Coronary artery (tissue), 2 donors: Measurements from ENCODE around the gene FAM168A.

Source experiments
- DNase-seq: peaks from one replicate; pipeline ENCODE4 v3.0.0-alpha.2; 2017; ENCODE audit warnings: low spot score
- H3K27ac ChIP-seq, 2 donors: fragments of 200-600 bp; sonication (generic); one replicate each; pipeline ENCODE4 v1.5.1; 2016 to 2019
- H3K4me3 ChIP-seq: fragments of 200-600 bp; sonication (generic); 2 replicates; pipeline ENCODE4 v1.5.1; 2016; ENCODE audit warnings: mild to moderate bottlenecking, moderate library complexity
- TF ChIP-seq, protein P1 (sequence below): fragments of 200-600 bp; sonication (generic); IDR thresholded peaks from one replicate; pipeline ENCODE4 v1.5.1; 2019; ENCODE audit warnings: antibody characterized with exemption

The FAM168A gene

DNA sequence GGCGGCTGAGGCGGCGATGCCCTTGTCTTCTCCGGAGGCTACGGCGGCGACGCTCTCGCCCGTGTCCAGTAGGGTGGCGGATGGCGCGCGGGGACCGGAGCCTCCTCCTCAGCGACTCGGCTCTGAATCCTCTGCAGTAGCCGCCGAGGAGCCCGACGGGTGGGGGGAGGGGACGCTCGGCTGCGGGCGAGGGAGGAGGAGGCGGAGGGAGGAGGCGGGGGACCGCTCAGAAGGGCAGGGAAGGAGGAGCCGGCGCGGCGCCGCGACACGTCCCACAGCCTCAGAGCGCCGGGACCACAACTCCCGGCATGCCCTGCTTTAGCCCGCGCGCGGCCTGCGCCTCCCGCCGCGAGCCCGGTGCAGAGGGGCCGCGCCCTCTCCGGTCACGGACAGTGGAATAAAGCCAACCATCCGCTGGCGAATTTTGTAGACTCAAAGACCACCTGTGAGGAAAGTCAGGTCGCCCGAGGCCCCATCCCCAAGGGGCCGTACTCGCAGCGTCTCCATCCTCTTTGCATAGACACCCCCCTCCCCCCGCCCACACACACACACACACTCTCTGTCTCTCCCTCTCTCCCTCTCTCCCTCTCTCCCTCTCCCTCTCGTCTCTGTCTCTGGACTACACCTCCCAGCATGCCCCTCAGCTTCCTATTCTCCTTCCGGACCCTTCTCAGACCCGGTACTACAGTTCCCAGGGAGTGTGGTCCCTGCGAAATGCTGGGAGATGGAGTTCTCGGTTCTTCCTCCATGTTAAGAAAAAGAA lies at the start of gene FAM168A:
TSS of gene FAM168A (minus strand) at position 157 of the 763 bp plus-strand sequence. CDS start 129,638 bp downstream, outside the sequence.
- TF ChIP-seq, protein P1, sequence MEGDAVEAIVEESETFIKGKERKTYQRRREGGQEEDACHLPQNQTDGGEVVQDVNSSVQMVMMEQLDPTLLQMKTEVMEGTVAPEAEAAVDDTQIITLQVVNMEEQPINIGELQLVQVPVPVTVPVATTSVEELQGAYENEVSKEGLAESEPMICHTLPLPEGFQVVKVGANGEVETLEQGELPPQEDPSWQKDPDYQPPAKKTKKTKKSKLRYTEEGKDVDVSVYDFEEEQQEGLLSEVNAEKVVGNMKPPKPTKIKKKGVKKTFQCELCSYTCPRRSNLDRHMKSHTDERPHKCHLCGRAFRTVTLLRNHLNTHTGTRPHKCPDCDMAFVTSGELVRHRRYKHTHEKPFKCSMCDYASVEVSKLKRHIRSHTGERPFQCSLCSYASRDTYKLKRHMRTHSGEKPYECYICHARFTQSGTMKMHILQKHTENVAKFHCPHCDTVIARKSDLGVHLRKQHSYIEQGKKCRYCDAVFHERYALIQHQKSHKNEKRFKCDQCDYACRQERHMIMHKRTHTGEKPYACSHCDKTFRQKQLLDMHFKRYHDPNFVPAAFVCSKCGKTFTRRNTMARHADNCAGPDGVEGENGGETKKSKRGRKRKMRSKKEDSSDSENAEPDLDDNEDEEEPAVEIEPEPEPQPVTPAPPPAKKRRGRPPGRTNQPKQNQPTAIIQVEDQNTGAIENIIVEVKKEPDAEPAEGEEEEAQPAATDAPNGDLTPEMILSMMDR, result no peak
- peak within 1 kb of the TSS; percentile 94 for H3K4me3 ChIP-seq
- DNase-seq, result peak; percentile 95
- H3K27ac ChIP-seq, result peak within 1 kb of the TSS; percentile 74 to 83

GRCh38 chr11:73647459-73648100 lies 49.7 kb upstream of the FAM168A start:
- Histone ChIP-seq H3K4me3 (peak overlapping the region; percentile 64), H3K27ac (peak overlapping the region in 1 of 2 donors; percentile 30)
- TF ChIP-seq, protein P1, result no peak
- peak; percentile 93 for DNase-seq

- TF ChIP-seq, protein P1, result no peak
- no peak for DNase-seq
- Histone ChIP-seq H3K27ac (peak within 1 kb of the TSS in 1 of 2 donors; percentile 30), H3K4me3 (peak within 1 kb of the TSS; percentile 64)
These were observed 48.2 kb upstream of the FAM168A start, which contains the start of gene PLEKHB1 for GRCh38 chr11:73645972-73646631. TSS of gene PLEKHB1 (plus strand) at chr11:73646581. CDS start at chr11:73646609, 28 bp downstream.

GRCh38 chr11:73645121-73645969 lies 47.4 kb upstream of the FAM168A start:
- TF ChIP-seq, protein P1, result no peak
- DNase-seq, result no peak
- no peak overlapping the region for H3K27ac ChIP-seq
- H3K4me3 ChIP-seq, result no peak overlapping the region

DNA sequence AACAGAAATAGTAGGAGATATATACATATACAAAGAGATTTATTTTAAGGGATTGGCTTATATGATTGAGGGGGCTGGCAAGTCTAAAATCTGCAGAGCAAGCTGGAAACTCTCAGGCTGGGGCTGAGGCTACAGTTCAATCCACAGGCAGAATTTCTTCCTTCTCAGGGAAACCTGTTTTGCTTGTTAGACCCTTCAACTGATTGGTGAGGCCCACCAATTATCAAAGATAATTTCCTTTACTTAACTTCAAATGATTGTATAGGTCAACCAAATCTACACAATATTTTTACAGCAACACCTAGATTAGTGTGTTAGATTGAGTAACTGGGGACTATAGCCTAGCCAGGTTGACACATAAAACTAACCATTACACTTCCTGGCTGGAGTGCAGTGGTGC lies 43.8 kb upstream of the FAM168A start:
- TF ChIP-seq, protein P1, result no peak
- Histone ChIP-seq H3K27ac (no peak overlapping the region), H3K4me3 (no peak overlapping the region)
- DNase-seq, result no peak

DNA sequence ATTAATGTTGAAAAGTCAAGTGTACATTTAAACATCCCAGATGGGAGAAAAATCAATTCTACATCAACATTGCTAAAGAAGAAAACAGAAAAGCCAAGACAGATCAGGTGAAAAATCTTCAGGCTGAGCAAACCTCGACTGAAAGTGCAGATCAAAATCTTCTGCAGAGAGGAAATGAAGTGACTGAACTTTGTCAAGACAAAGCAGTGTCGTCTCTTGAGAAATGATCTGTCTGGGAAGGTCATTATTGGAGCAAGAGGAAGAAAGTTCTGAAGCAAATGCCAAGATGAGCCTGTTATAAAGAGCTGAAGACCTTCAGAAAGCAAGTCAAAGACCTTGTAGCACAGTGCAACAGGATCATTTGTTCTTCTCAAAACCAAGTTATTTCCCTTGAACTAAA lies 42.7 kb upstream of the FAM168A start:
- no peak for DNase-seq
- H3K27ac ChIP-seq, result no peak overlapping the region
- TF ChIP-seq, protein P1, result no peak

More for the DNA sequence above, 42.7 kb upstream of the FAM168A start:
- no peak overlapping the region for H3K4me3 ChIP-seq
